GM08714 (cell line): ENCODE data around the gene SPTBN1.

Experiments
- H3K4me3 ChIP-seq: fragments of 200-500 bp; sonication (Bioruptor generic); 2 replicates; pipeline ENCODE4 v1.5.1; 2014; ENCODE audit warnings: mild to moderate bottlenecking, low read length, inconsistent platforms
- ZNF274 ChIP-seq: IDR thresholded peaks from 2 replicates; pipeline ENCODE4 v1.6.1; 2012; ENCODE audit warnings: mild to moderate bottlenecking, low read depth, low read length

Gene SPTBN1

GRCh38 chr2:54529935-54530334, 73.8 kb downstream of the SPTBN1 start:
- TF ChIP-seq ZNF274 = no peak
- no peak overlapping the region for H3K4me3 ChIP-seq

GRCh38 chr2:54531558-54531957, 75.4 kb downstream of the SPTBN1 start:
- TF ChIP-seq ZNF274 = no peak
- no peak overlapping the region for H3K4me3 ChIP-seq

DNA sequence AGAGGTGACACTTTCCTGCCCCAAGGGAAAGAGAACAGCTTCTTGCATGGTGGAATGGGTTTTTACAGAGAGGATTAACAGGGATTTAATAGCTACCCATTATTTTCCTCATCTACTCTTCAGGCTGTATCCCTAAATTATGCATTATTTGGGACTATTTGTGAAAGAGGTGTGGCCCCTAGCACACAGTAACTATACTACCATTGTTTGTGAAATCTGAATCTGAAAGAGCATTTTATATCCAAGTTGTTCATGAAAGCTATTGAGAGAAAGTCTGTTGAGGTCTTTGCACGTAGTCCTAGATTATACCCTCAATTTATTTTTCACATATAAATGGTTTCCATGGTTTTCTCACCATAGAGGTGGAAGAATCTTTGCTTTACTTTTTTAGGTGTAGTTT, 78.1 kb downstream of the SPTBN1 start:
- no peak overlapping the region for H3K4me3 ChIP-seq
- no peak for TF ChIP-seq ZNF274

DNA sequence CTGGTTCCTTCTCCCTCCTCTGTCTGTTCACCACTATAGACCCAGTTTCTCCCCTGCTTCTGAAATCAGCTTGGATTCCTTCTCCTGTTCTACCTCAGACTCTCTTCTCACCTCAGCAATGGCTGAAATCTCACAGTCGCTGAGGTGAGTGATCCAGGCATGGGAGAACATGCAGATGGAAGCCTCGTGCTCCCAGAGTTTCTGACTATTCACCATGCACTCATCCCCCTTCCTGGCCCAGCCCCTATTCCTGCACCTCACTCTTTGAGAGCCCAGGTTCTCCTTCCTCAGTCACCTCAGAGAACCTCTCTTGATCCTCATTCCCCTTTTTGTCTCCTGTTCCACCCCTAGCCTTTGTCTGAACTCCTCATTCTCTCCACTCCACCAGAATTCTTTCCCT, 78.5 kb downstream of the SPTBN1 start:
- TF ChIP-seq ZNF274 = no peak
- no peak overlapping the region for H3K4me3 ChIP-seq

DNA sequence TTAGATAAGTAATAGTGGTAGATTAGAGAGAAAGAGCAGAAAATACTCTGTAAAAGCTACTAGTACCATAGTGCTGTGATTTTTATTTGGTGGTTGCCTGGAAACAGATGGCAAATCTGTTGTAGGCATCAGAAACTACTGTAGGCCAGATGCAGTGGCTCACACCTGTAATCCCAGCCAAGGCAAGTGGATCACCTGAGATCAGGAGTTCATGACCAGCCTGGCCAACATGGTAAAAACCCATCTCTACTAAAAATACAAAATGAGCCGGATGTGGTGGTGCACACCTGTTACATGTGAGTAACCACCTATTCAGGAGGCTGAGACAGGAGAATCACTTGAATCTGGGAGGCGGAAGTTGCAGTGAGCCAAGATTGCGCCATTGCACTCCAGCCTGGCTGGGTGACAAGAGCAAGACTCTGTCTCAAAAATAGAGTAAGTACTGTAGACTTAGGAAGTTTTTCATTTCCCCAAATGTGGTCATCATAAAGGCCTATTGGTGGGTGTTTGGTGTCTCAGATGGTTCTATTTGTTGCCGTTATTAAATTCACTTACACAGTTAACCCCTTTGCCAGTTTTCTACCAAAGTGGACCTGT, 79.6 kb downstream of the SPTBN1 start:
- no peak for TF ChIP-seq ZNF274
- H3K4me3 ChIP-seq = no peak overlapping the region

- H3K4me3 ChIP-seq = no peak overlapping the region
- no peak for TF ChIP-seq ZNF274
These were observed 80.6 kb downstream of the SPTBN1 start for GRCh38 chr2:54536720-54537119.

DNA sequence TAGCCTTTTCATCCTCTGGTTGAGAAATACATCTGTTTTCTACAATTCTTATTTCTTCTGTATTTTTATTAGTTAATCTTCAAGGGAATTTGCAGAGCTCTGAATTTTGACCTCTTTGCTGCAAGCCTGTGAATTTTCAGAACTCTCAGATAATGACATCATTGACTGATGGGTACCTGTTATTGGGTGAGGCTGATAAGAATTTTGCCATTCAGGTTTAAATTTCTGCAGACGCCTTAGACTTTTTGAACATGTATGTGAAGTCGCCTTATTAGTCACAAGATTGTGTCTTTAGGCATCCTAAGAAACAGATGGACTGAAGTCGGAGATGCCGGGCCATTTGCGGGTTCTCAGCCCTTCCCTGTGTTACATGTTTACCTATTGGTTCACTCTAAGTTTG, 82.4 kb downstream of the SPTBN1 start:
- TF ChIP-seq ZNF274 = no peak
- H3K4me3 ChIP-seq = no peak overlapping the region

DNA sequence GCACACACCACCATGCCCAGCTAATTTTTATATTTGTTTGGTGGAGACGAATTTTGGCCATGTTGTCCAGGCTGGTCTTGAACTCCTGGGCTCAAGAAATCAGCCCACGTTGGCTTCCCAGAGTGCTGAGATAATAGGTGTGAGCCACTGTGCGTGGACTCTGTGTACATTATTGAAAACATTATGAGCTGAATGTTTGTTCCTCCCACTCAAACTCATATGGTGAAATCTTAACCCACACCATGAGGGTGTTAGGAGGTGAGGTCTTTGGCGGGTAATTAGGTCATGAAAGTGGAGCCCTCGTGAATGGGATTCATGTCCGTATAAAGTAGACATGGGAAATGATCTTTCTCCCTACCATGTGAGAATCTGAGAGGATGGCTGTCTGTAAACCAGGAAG, 83.6 kb downstream of the SPTBN1 start:
- no peak overlapping the region for H3K4me3 ChIP-seq
- TF ChIP-seq ZNF274 = no peak

DNA sequence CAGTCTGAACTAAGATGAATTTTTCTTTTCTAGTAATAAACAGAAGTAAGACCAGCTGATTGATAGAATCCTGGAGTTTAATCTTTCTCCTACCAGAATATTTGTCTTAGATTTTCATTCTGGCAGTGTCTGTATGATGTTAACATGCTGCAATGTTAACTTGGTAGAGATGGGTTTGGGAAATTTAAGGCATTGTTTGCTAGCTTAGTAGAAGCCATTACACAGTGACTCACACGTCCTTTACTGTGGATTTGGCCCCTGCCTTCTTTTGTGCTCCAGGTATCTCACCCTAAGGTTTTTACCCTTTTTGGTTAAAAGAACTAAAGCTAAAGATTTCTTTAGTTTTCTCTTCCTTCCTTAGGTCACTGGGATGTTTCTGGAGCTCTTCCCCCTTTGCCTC, 84.1 kb downstream of the SPTBN1 start:
- TF ChIP-seq ZNF274 = no peak
- no peak overlapping the region for H3K4me3 ChIP-seq

DNA sequence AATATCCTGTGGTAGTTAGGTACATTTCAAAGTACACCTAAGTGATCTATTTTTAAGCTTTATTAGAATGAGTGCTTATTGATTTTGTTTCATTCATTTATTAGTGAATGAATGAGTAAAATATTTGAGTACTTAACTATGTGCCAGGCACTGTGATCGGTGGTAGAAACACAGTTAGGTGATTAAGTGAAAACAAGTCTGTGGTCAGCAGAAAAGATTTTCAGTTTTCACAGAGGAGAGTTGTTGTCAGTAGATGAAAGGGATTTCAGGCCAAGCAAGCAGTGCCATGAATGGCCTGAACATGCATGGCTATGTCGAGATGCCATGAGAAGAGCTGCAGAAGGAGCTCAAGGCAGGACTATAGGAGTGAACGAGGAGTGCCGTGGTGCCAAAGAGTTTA, 85.9 kb downstream of the SPTBN1 start:
- TF ChIP-seq ZNF274 = no peak
- no peak overlapping the region for H3K4me3 ChIP-seq

- TF ChIP-seq ZNF274 = no peak
- H3K4me3 ChIP-seq = no peak overlapping the region
These were observed 87.7 kb downstream of the SPTBN1 start for GRCh38 chr2:54543733-54544396.

GRCh38 chr2:54545702-54546450, 89.7 kb downstream of the SPTBN1 start:
- no peak overlapping the region for H3K4me3 ChIP-seq
- TF ChIP-seq ZNF274 = no peak

DNA sequence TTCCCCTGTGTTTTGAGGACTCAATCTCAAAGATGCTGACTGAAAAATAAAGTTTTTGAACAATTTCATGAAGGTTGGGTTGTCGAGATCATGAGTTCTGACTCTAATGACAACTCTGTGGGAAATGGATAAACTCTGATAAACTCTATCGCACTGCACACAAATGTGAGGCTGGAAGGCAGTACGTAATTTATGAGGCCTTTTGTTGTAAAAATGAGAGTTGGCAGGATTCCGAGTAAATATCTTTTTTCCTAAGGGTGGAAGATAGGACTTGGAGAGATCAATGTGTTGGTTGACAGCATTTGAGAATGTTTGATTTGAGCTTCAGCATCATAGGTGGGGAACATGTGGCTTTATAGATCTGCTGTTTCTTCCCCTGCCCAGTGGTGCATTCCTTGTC, 90.4 kb downstream of the SPTBN1 start:
- no peak for TF ChIP-seq ZNF274
- no peak overlapping the region for H3K4me3 ChIP-seq

GRCh38 chr2:54546923-54547720, 91.0 kb downstream of the SPTBN1 start:
- no peak for TF ChIP-seq ZNF274
- H3K4me3 ChIP-seq = no peak overlapping the region
